Hepatocyte (in vitro differentiated cells): Measurements from ENCODE around the gene CDC123. TPM values are rescaled to one million over a fixed set of nuclear protein-coding genes. Genes with fewer than 3 reads are reported as not detected.
"Not testable (repeated sequence)": the region's sequence is repeated elsewhere in the genome, so short reads cannot be mapped to it uniquely, and the experiment has no call there.

Experiments used
- DNase-seq: peaks from one replicate; pipeline ENCODE4 v3.0.0-alpha.2; 2016; ENCODE audit warnings: low spot score
- H2AFZ ChIP-seq: fragments of 200-600 bp; sonication (generic); 2 replicates; pipeline ENCODE4 v1.6.0; 2016; ENCODE audit warnings: antibody characterized with exemption, mild to moderate bottlenecking
- H3K27ac ChIP-seq: fragments of 200-600 bp; sonication (generic); 2 replicates; pipeline ENCODE4 v1.5.1; 2016; ENCODE audit warnings: mild to moderate bottlenecking
- H3K27me3 ChIP-seq: fragments of 200-600 bp; sonication (generic); 2 replicates; pipeline ENCODE4 v1.6.1; 2016
- H3K36me3 ChIP-seq: fragments of 200-600 bp; sonication (generic); replicated peaks from 2 replicates; pipeline ENCODE4 v1.5.1; 2016; ENCODE audit warnings: low read depth; ENCODE audit not compliant: insufficient read depth
- H3K4me1 ChIP-seq: fragments of 200-600 bp; sonication (generic); 2 replicates; pipeline ENCODE4 v1.5.1; 2016; ENCODE audit warnings: mild to moderate bottlenecking, moderate library complexity; ENCODE audit not compliant: insufficient read depth
- H3K4me2 ChIP-seq: fragments of 200-600 bp; sonication (generic); 2 replicates; pipeline ENCODE4 v1.6.0; 2016
- H3K4me3 ChIP-seq: fragments of 200-600 bp; sonication (generic); 2 replicates; pipeline ENCODE4 v1.5.1; 2016; ENCODE audit warnings: mild to moderate bottlenecking
- H3K79me2 ChIP-seq: fragments of 200-600 bp; sonication (generic); 2 replicates; pipeline ENCODE4 v1.6.0; 2017; ENCODE audit warnings: mild to moderate bottlenecking
- H3K9me2 ChIP-seq: fragments of 200-600 bp; sonication (generic); replicated peaks from 2 replicates; pipeline ENCODE4 v1.6.0; 2017; ENCODE audit warnings: mild to moderate bottlenecking; ENCODE audit not compliant: insufficient read depth
- H3K9me3 ChIP-seq: fragments of 200-600 bp; sonication (generic); 2 replicates; pipeline ENCODE4 v1.5.1; 2016; ENCODE audit warnings: low read depth, mild to moderate bottlenecking
- H4K20me1 ChIP-seq: fragments of 200-600 bp; sonication (generic); 2 replicates; pipeline ENCODE4 v1.6.0; 2016; ENCODE audit warnings: mild to moderate bottlenecking; ENCODE audit not compliant: insufficient read depth, poor library complexity, severe bottlenecking
- EZH2 ChIP-seq: fragments of 200-600 bp; sonication (generic); IDR thresholded peaks from 2 replicates; pipeline ENCODE4 v1.6.1; 2016; ENCODE audit warnings: antibody characterized with exemption, mild to moderate bottlenecking, borderline replicate concordance
- EZH2phosphoT487 ChIP-seq: fragments of 200-600 bp; sonication (generic); IDR thresholded peaks from one replicate; pipeline ENCODE4 v1.6.1; 2018; ENCODE audit warnings: antibody characterized with exemption, mild to moderate bottlenecking, low read depth, moderate library complexity; ENCODE audit not compliant: unreplicated experiment, severe bottlenecking
- WGBS: methylation state at CpG from one replicate; pipeline ENCODE4 v1.1.6; 2016; ENCODE audit warnings: low lambda C conversion rate; ENCODE audit errors: missing lambda C conversion rate; 5-methylcytosine and 5-hydroxymethylcytosine counted together
- polyA plus RNA-seq: library from polyadenylated mRNA; unstranded; fragments of >200 nt; fragmentation: Nextera tagmentation; extraction: Ambion mirVana; gene quantifications from 2 replicates; pipeline ENCODE4 v1.2.1, GENCODE V29; 2016
- total RNA-seq: library from RNA; depleted of rRNA; stranded (reverse); fragments of >200 nt; gene quantifications from 2 replicates; pipeline ENCODE4 v1.2.3, GENCODE V29; 2014
- TF ChIP-seq, protein P1 (sequence below): fragments of 200-600 bp; sonication (generic); IDR thresholded peaks from 2 replicates; pipeline ENCODE4 v1.5.1; 2016; ENCODE audit warnings: antibody characterized with exemption, mild to moderate bottlenecking; ENCODE audit not compliant: poor library complexity

Gene CDC123
- total and polyA plus RNA-seq, 2 experiments from 2014 or later: 92.3 to 104 TPM

DNA sequence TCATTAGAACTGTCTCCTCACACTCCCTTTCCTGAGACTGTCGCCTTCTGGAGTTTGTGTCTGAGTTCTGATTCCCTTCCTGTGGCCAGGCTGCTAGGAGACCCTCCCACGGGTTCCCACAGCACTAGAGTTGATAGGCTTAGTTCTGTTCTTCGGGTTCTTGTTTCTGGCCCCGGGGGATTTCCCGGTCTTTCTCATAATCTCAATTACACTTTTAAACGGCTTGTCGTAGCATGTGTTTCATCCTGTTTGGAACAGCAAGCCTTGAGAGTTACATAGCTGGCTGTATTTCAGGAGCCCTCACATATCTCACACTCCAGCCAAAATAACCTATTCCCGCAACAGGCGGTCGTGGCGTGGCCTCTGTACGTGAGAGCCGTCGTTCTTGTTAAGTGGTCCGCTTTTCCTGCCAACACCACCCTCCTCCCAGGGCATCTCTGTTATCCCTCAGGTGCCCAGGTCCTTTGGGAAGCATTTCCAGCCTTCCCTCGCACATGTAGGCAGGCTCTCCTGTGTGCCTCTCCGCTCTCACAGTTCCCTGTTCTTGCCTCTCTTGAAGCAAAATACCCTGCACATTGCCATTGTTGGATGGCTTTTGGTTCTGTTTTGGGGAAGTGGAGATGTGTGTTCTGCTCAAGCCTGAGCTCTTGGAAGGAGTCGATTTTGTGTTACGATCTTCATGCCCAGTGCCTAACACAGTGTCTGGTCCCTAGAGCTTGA lies 46.0 kb downstream of the CDC123 start:
- DNase-seq: no peak
- Histone ChIP-seq H4K20me1 (no peaks in the 10 kb centered on the region), H3K9me2 (no peaks in the 10 kb centered on the region), H3K4me1 (no peaks in the 10 kb centered on the region), H3K36me3 (no peaks in the 10 kb centered on the region), H3K79me2 (no peaks in the 10 kb centered on the region), H3K4me2 (no peak overlapping the region), H3K27ac (no peak overlapping the region), H3K4me3 (no peak overlapping the region), H3K27me3 (no peaks in the 10 kb centered on the region), H2AFZ (no peak overlapping the region), H3K9me3 (no peaks in the 10 kb centered on the region)
- TF ChIP-seq EZH2 (no peak), EZH2phosphoT487 (no peak)
- TF ChIP-seq, protein P1, sequence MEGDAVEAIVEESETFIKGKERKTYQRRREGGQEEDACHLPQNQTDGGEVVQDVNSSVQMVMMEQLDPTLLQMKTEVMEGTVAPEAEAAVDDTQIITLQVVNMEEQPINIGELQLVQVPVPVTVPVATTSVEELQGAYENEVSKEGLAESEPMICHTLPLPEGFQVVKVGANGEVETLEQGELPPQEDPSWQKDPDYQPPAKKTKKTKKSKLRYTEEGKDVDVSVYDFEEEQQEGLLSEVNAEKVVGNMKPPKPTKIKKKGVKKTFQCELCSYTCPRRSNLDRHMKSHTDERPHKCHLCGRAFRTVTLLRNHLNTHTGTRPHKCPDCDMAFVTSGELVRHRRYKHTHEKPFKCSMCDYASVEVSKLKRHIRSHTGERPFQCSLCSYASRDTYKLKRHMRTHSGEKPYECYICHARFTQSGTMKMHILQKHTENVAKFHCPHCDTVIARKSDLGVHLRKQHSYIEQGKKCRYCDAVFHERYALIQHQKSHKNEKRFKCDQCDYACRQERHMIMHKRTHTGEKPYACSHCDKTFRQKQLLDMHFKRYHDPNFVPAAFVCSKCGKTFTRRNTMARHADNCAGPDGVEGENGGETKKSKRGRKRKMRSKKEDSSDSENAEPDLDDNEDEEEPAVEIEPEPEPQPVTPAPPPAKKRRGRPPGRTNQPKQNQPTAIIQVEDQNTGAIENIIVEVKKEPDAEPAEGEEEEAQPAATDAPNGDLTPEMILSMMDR: no peak
- 84% methylated on average over 19 of the region's 19 CpGs for WGBS

DNA sequence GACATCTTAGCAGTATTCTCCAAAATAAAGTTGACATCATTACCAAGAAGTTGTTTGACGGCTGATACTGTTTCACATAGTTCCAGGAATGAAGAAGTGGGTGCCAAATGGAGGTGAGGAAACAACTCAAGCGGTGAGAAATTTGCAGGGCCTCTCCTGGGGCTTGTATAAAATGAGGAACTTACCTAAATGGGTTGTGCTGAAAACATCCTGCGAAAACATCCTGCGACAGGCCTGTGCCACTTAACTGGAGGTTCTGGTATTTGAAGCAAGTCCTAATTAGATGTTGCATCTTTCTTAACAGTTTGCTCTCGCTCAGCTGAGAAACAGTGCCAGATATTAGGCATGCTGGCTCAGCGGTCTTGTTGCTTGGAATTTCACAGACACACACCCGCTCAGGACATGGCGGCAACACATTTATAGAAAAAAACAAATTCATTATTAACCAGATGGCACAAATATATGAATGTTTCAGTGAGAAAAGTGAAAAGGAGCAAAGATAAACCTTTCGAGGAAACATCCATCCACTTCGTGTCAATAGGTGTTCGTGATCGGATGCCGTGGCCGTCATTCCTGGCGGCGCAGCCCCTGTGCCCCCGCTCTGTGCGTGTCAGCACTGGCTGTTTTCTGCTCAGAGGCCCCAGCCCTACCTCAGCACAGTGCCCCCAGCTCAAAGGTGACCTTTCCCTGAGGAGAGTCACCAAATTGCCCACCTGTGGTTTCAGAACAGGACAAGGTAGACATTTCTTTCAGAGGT lies 48.1 kb downstream of the CDC123 start:
- H4K20me1 ChIP-seq: no peaks in the 10 kb centered on the region

DNA sequence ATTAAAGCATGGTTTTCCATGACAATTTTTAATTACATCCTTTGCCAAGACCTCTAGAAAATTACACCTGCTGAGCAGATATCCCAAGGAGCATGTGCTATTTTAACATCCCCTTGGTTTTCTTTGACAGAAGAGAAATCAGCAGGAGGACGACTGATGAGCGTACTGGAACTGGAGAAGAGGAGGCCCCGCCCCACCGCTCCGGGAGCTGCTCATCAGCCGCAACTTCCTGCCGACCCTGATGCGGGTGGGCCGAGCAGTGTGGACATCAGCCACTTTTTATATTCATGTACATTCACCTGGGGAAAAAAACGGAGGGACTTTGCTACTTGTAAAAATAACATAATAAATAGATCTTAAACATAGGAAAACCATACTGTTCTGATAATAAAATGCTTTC lies 54.2 kb downstream of the CDC123 start:
- no peak for DNase-seq
- 96% methylated on average over 10 of the region's 10 CpGs for WGBS
- Histone ChIP-seq H3K79me2 (no peaks in the 10 kb centered on the region), H3K4me2 (no peak overlapping the region), H3K4me1 (no peaks in the 10 kb centered on the region), H3K9me3 (no peaks in the 10 kb centered on the region), H3K36me3 (no peaks in the 10 kb centered on the region), H3K4me3 (no peak overlapping the region), H3K9me2 (no peaks in the 10 kb centered on the region), H3K27me3 (no peaks in the 10 kb centered on the region), H2AFZ (no peak overlapping the region), H4K20me1 (no peaks in the 10 kb centered on the region), H3K27ac (no peak overlapping the region)
- TF ChIP-seq EZH2phosphoT487 (no peak), EZH2 (no peak)
- TF ChIP-seq, protein P1: no peak

More for the DNA sequence above, 48.1 kb downstream of the CDC123 start:
- Histone ChIP-seq H2AFZ (no peak overlapping the region), H3K4me1 (no peaks in the 10 kb centered on the region), H3K27me3 (no peaks in the 10 kb centered on the region), H3K4me2 (no peak overlapping the region), H3K4me3 (no peak overlapping the region), H3K27ac (no peak overlapping the region), H3K9me2 (no peaks in the 10 kb centered on the region), H3K9me3 (no peaks in the 10 kb centered on the region), H3K36me3 (no peaks in the 10 kb centered on the region), H3K79me2 (no peaks in the 10 kb centered on the region)
- no peak for DNase-seq
- no peak for TF ChIP-seq EZH2
- no peak for TF ChIP-seq EZH2phosphoT487
- TF ChIP-seq, protein P1: no peak
- WGBS: 95% methylated on average over 18 of the region's 18 CpGs

- not testable (repeated sequence) for H3K9me2 ChIP-seq, H3K27ac ChIP-seq, H3K4me2 ChIP-seq, H3K4me3 ChIP-seq, H3K4me1 ChIP-seq, H4K20me1 ChIP-seq, H3K27me3 ChIP-seq, DNase-seq, H2AFZ ChIP-seq, H3K9me3 ChIP-seq, H3K79me2 ChIP-seq, H3K36me3 ChIP-seq
- WGBS: 100% methylated on average over 5 of the region's 5 CpGs
Observed at GRCh38 chr10:12250702-12251101, 54.7 kb downstream of the CDC123 start.
